HepG2 (cell line): Measurements from ENCODE around the gene NCR3LG1. TPM values are rescaled to one million over a fixed set of nuclear protein-coding genes. Genes with fewer than 3 reads are reported as not detected.

ENCODE experiments used
- ATAC-seq: fragments of 200-7000 bp; cut with Tn5 transposase; 3 replicates; pipeline ENCODE4 v1.9.1; 2020; ENCODE audit warnings: mild to moderate bottlenecking, moderate library complexity
- BruUV-seq: library from RNA; stranded (reverse); fragments of 400-500 nt; replicated peaks from 2 replicates; lab custom pipeline; 2021; lab: Mats Ljungman, UMichigan
- CTCF ChIA-PET: fragments of 300-600 bp; formaldehyde crosslinking; extraction: SDS; loops from one replicate; lab custom pipeline; 2021; ENCODE audit warnings: low total read pairs, inconsistent platforms, low intra/inter-chr PET ratio; lab: Yijun Ruan, JAX
- POLR2A ChIA-PET: fragments of 350-600 bp; sonication (Branson Sonifier 250); formaldehyde crosslinking; loops from one replicate; lab custom pipeline; 2020; ENCODE audit warnings: antibody characterized with exemption, inconsistent platforms; lab: Yijun Ruan, JAX
- DNase-seq: peaks from one replicate; pipeline ENCODE4 v3.0.0-alpha.2; 2015; ENCODE audit warnings: low spot score
- FAIRE-seq: peaks from 3 replicates; lab custom pipeline; 2011; peaks lifted over from hg19 to GRCh38; lab: Jason Lieb, UNC
- H2AFZ ChIP-seq: one replicate; pipeline ENCODE4 v1.6.1; 2011; ENCODE audit warnings: low read length, inconsistent platforms
- H3K27ac ChIP-seq: fragments of 300-600 bp; 3 replicates; pipeline ENCODE4 v1.8.0; 2011; ENCODE audit warnings: mixed run types, mild to moderate bottlenecking, mixed read lengths, low read length, inconsistent platforms; ENCODE audit not compliant: insufficient read depth; ENCODE audit errors: extremely low read length
- H3K27me3 ChIP-seq, 2 experiments: fragments of 200-600 bp in 1 of 2; 2 replicates in 1 of 2; 3 replicates in 1 of 2; pipeline versions ENCODE4 v1.6.0 to v1.8.0; 2011; ENCODE audit warnings: low read length in 2 of 2, mild to moderate bottlenecking in 2 of 2, moderate library complexity in 2 of 2, inconsistent platforms in 1 of 2; ENCODE audit not compliant: insufficient read depth in 2 of 2, control insufficient read depth in 1 of 2
- H3K36me3 ChIP-seq, 2 experiments: fragments of 200-600 bp in 1 of 2; replicated peaks in 1 of 2; 2 replicates in 1 of 2; 3 replicates in 1 of 2; pipeline versions ENCODE4 v1.5.1 to v1.8.0; 2011; ENCODE audit warnings: low read length in 2 of 2, inconsistent platforms in 1 of 2; ENCODE audit not compliant: insufficient read depth in 2 of 2, control insufficient read depth in 1 of 2
- H3K4me1 ChIP-seq: 2 replicates; pipeline ENCODE4 v1.5.1; 2012; ENCODE audit warnings: low read length, inconsistent platforms; ENCODE audit not compliant: insufficient read depth
- H3K4me2 ChIP-seq: 2 replicates; pipeline ENCODE4 v1.6.0; 2011; ENCODE audit warnings: low read depth, low read length, inconsistent platforms
- H3K4me3 ChIP-seq, 3 experiments: fragments of 200-600 bp in 1 of 3; sonication (generic), shearing (Covaris generic) in 1 of 3; replicated peaks in 1 of 3; 2 replicates each; pipeline ENCODE4 v1.5.1; 2011 to 2016; ENCODE audit warnings: low read length in 3 of 3, inconsistent platforms in 2 of 3, low read depth in 2 of 3, mild to moderate bottlenecking in 2 of 3, control low read depth in 1 of 3, mixed read lengths in 1 of 3; ENCODE audit not compliant: insufficient read depth in 1 of 3
- H3K79me2 ChIP-seq: one replicate; pipeline ENCODE4 v1.6.1; 2011; ENCODE audit warnings: low read length, inconsistent platforms; ENCODE audit not compliant: insufficient read depth
- H3K9ac ChIP-seq: 2 replicates; pipeline ENCODE4 v1.6.0; 2011; ENCODE audit warnings: mild to moderate bottlenecking, low read depth, low read length, inconsistent platforms; ENCODE audit not compliant: insufficient read depth
- H3K9me3 ChIP-seq: 2 replicates; pipeline ENCODE4 v1.5.1; 2012; ENCODE audit warnings: mild to moderate bottlenecking, low read length
- H4K20me1 ChIP-seq: 2 replicates; pipeline ENCODE4 v1.6.0; 2011; ENCODE audit warnings: inconsistent platforms, mild to moderate bottlenecking, low read length, moderate library complexity; ENCODE audit not compliant: insufficient read depth
- ARNTL ChIP-seq: sonication (generic); formaldehyde crosslinking; IDR thresholded peaks from 2 replicates; pipeline ENCODE4 v1.4.0; 2020; ENCODE audit warnings: mild to moderate bottlenecking, missing genetic modification reagents
- CHD2 ChIP-seq: IDR thresholded peaks from 2 replicates; pipeline ENCODE4 v1.6.1; 2011; ENCODE audit warnings: low read depth, low read length, improper control_type of control experiment
- CREB3 ChIP-seq: sonication (generic); formaldehyde crosslinking; IDR thresholded peaks from 2 replicates; pipeline ENCODE4 v1.5.0; 2020; ENCODE audit warnings: missing genetic modification reagents
- ESRRA ChIP-seq: sonication (generic); formaldehyde crosslinking; IDR thresholded peaks from 2 replicates; pipeline ENCODE4 v1.5.1; 2020; ENCODE audit warnings: mild to moderate bottlenecking, low read depth, missing genetic modification reagents
- KAT7 ChIP-seq: IDR thresholded peaks from 2 replicates; pipeline ENCODE4 v1.6.1; 2018; ENCODE audit warnings: borderline replicate concordance, missing compliant biosample characterization
- KLF11 ChIP-seq: IDR thresholded peaks from 2 replicates; pipeline ENCODE4 v1.6.1; 2016; ENCODE audit warnings: missing compliant biosample characterization
- NFKB2 ChIP-seq: sonication (generic); formaldehyde crosslinking; IDR thresholded peaks from 2 replicates; pipeline ENCODE4 v1.4.0; 2020; ENCODE audit warnings: missing genetic modification reagents, borderline replicate concordance
- TBX2 ChIP-seq: sonication (generic); formaldehyde crosslinking; IDR thresholded peaks from 2 replicates; pipeline ENCODE4 v1.5.0; 2020; ENCODE audit warnings: missing genetic modification reagents, mild to moderate bottlenecking, borderline replicate concordance
- ZKSCAN8 ChIP-seq: IDR thresholded peaks from 2 replicates; pipeline ENCODE4 v1.6.1; 2016; ENCODE audit warnings: borderline replicate concordance, missing genetic modification reagents, missing compliant biosample characterization
- ZNF205 ChIP-seq: IDR thresholded peaks from 2 replicates; pipeline ENCODE4 v1.6.1; 2018; ENCODE audit warnings: missing biosample characterization, missing genetic modification reagents
- ZNF441 ChIP-seq: sonication (generic); formaldehyde crosslinking; IDR thresholded peaks from 2 replicates; pipeline ENCODE4 v1.7.0; 2021; ENCODE audit warnings: missing genetic modification reagents, borderline replicate concordance
- ZNF652 ChIP-seq: IDR thresholded peaks from 2 replicates; pipeline ENCODE4 v1.6.1; 2016; ENCODE audit warnings: low read depth, borderline replicate concordance
- ZNF678 ChIP-seq: sonication (generic); formaldehyde crosslinking; IDR thresholded peaks from 2 replicates; pipeline ENCODE4 v1.4.0; 2020; ENCODE audit warnings: mild to moderate bottlenecking, missing genetic modification reagents
- ZNF878 ChIP-seq: sonication (generic); formaldehyde crosslinking; IDR thresholded peaks from 2 replicates; pipeline ENCODE4 v1.8.1; 2023; ENCODE audit warnings: mild to moderate bottlenecking, missing genetic modification reagents, moderate library complexity
- WGBS: methylation state at CpG from one replicate; pipeline ENCODE4 v1.1.6; 2017; ENCODE audit warnings: low lambda C conversion rate; 5-methylcytosine and 5-hydroxymethylcytosine counted together
- in situ Hi-C: cut with HindIII; loops from 2 replicates; pipeline ENCODE4 v1.10.0; 2017; ENCODE audit warnings: low pct_unique_long_range_greater_than_20kb; ENCODE audit not compliant: extremely low pct_ligation_motif_present
- intact Hi-C: fragments of 100-400 bp; cut with micrococcal nuclease; formaldehyde crosslinking; loops from one replicate; pipeline ENCODE4 v1.10.0; 2022; ENCODE audit not compliant: unreplicated experiment
- polyA plus RNA-seq, 8 experiments: library from polyadenylated mRNA; depleted of rRNA in 3 of 8; stranded (reverse) in 7 of 8; unstranded in 1 of 8; fragments of >200 nt; fragmentation: Illumina TruSeq in 4 of 8; extraction: Trizol in 4 of 8; gene quantifications; 2 replicates each; pipeline versions ENCODE4 v1.2.1 to v1.2.3, GENCODE V29; 2011 to 2016; ENCODE audit warnings: low read depth in 4 of 8, missing spikeins in 1 of 8, mixed read lengths in 1 of 8; ENCODE audit not compliant: insufficient read depth in 1 of 8
- total RNA-seq, 5 experiments: library from RNA; depleted of rRNA; stranded (reverse); fragments of >200 nt; fragmentation: Illumina TruSeq; extraction: Trizol; gene quantifications; 2 replicates each; pipeline ENCODE4 v1.2.3, GENCODE V29; 2016; ENCODE audit warnings: low read depth in 1 of 5
- TF ChIP-seq, protein P1 (sequence below): sonication (generic); formaldehyde crosslinking; IDR thresholded peaks from 2 replicates; pipeline ENCODE4 v1.4.0; 2020; ENCODE audit warnings: mild to moderate bottlenecking, missing genetic modification reagents
- TF ChIP-seq, protein P2 (sequence below): sonication (generic); formaldehyde crosslinking; IDR thresholded peaks from 2 replicates; pipeline ENCODE4 v1.4.0; 2020; ENCODE audit warnings: mild to moderate bottlenecking, missing genetic modification reagents
- TF ChIP-seq, protein P3 (sequence below): sonication (generic); formaldehyde crosslinking; IDR thresholded peaks from 2 replicates; pipeline ENCODE4 v1.4.0; 2020; ENCODE audit warnings: mild to moderate bottlenecking, missing genetic modification reagents

Gene NCR3LG1
- total and polyA plus RNA-seq, 2 of the 13 experiments (the other 11 are each of a cell fraction or from before 2014, with no cell fraction given) = 16.1 to 25.1 TPM

DNA sequence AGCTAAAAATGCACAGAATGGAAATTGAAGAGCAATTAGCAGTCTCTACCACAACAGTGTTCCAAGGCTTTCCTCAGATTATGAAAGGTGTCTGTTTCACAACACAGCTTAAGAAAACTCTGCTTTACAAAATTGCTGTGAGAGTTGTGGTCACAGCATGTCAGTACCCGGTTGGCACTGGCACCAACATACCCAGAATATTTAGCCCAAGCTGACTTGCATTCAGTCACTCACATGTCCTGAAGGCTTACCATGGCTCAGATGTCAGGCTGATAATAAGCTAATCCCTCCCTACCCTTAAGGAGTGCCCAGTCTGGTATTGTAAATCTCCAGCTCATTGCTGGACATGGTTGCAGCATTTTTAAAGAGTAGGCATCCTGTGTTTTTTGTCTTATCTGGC lies 14.9 kb downstream of the NCR3LG1 start (continued):
- no peak for TF ChIP-seq ZNF678 (CRISPR knock-in tag)
- no peak for TF ChIP-seq CREB3
- TF ChIP-seq, protein P1, sequence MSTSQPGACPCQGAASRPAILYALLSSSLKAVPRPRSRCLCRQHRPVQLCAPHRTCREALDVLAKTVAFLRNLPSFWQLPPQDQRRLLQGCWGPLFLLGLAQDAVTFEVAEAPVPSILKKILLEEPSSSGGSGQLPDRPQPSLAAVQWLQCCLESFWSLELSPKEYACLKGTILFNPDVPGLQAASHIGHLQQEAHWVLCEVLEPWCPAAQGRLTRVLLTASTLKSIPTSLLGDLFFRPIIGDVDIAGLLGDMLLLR (CRISPR knock-in tag) = no peak
- TF ChIP-seq TBX2 (CRISPR knock-in tag) = no peak
- TF ChIP-seq ARNTL (CRISPR knock-in tag) = no peak
- no peak for TF ChIP-seq ZKSCAN8
- TF ChIP-seq ZNF441 = no peak
- no peak for TF ChIP-seq KAT7 (CRISPR knock-in tag)
- no peak for TF ChIP-seq ZNF878 (CRISPR knock-in tag)

- ATAC-seq (no peak), DNase-seq (no peak), FAIRE-seq (no peak)
- Histone ChIP-seq H3K27me3 (no peaks in the 10 kb centered on the region), H4K20me1 (no peaks in the 10 kb centered on the region), H3K4me1 (no peaks in the 10 kb centered on the region), H3K4me3 (no peak overlapping the region), H3K36me3 (peaks cover 59 to 98% of the 10 kb centered on the region in 2 experiments), H3K79me2 (peaks cover 5% of the 10 kb centered on the region), H3K9me3 (peaks cover 54% of the 10 kb centered on the region), H2AFZ (no peak overlapping the region), H3K9ac (no peak overlapping the region), H3K27ac (no peak overlapping the region), H3K4me2 (no peak overlapping the region)
- intact Hi-C loops = no loop called here
- no peak for TF ChIP-seq KLF11 (CRISPR knock-in tag)
- TF ChIP-seq, protein P2, sequence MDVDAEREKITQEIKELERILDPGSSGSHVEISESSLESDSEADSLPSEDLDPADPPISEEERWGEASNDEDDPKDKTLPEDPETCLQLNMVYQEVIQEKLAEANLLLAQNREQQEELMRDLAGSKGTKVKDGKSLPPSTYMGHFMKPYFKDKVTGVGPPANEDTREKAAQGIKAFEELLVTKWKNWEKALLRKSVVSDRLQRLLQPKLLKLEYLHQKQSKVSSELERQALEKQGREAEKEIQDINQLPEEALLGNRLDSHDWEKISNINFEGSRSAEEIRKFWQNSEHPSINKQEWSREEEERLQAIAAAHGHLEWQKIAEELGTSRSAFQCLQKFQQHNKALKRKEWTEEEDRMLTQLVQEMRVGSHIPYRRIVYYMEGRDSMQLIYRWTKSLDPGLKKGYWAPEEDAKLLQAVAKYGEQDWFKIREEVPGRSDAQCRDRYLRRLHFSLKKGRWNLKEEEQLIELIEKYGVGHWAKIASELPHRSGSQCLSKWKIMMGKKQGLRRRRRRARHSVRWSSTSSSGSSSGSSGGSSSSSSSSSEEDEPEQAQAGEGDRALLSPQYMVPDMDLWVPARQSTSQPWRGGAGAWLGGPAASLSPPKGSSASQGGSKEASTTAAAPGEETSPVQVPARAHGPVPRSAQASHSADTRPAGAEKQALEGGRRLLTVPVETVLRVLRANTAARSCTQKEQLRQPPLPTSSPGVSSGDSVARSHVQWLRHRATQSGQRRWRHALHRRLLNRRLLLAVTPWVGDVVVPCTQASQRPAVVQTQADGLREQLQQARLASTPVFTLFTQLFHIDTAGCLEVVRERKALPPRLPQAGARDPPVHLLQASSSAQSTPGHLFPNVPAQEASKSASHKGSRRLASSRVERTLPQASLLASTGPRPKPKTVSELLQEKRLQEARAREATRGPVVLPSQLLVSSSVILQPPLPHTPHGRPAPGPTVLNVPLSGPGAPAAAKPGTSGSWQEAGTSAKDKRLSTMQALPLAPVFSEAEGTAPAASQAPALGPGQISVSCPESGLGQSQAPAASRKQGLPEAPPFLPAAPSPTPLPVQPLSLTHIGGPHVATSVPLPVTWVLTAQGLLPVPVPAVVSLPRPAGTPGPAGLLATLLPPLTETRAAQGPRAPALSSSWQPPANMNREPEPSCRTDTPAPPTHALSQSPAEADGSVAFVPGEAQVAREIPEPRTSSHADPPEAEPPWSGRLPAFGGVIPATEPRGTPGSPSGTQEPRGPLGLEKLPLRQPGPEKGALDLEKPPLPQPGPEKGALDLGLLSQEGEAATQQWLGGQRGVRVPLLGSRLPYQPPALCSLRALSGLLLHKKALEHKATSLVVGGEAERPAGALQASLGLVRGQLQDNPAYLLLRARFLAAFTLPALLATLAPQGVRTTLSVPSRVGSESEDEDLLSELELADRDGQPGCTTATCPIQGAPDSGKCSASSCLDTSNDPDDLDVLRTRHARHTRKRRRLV = no peak
- TF ChIP-seq, protein P3, sequence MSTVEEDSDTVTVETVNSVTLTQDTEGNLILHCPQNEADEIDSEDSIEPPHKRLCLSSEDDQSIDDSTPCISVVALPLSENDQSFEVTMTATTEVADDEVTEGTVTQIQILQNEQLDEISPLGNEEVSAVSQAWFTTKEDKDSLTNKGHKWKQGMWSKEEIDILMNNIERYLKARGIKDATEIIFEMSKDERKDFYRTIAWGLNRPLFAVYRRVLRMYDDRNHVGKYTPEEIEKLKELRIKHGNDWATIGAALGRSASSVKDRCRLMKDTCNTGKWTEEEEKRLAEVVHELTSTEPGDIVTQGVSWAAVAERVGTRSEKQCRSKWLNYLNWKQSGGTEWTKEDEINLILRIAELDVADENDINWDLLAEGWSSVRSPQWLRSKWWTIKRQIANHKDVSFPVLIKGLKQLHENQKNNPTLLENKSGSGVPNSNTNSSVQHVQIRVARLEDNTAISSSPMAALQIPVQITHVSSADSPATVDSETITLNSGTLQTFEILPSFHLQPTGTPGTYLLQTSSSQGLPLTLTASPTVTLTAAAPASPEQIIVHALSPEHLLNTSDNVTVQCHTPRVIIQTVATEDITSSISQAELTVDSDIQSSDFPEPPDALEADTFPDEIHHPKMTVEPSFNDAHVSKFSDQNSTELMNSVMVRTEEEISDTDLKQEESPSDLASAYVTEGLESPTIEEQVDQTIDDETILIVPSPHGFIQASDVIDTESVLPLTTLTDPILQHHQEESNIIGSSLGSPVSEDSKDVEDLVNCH (CRISPR knock-in tag) = no peak
- no peak for TF ChIP-seq ZNF205 (CRISPR knock-in tag)
- TF ChIP-seq NFKB2 (CRISPR knock-in tag) = no peak
- TF ChIP-seq CHD2 = no peak
- TF ChIP-seq ESRRA (CRISPR knock-in tag) = no peak
- no peak for TF ChIP-seq ZNF652 (CRISPR knock-in tag)
- ChIA-PET POLR2A (no interaction called here), CTCF (no interaction called here)
- in situ Hi-C loops = no loop called here
- WGBS = 93% methylated on average over 3 of the region's 3 CpGs
- BruUV-seq = no TSS peak
These were observed 17.0 kb downstream of the NCR3LG1 start for GRCh38 chr11:17368551-17368950.
